Psoas muscle (tissue), 8 donors: ENCODE results near the gene ATOSA. TPM values are rescaled to one million over a fixed set of nuclear protein-coding genes. Genes with fewer than 3 reads are reported as not detected.

Experiments used
- ATAC-seq, 4 donors: fragments of 200-7000 bp; cut with Tn5 transposase; one replicate each; pipeline ENCODE4 v1.9.1; 2020; ENCODE audit warnings: moderate library complexity in 3 of 4, mild to moderate bottlenecking in 2 of 4
- DNase-seq, 2 donors: peaks; one replicate each; pipeline ENCODE4 v3.0.0-alpha.2; 2020
- H3K27ac ChIP-seq: fragments of 200-600 bp; one replicate; pipeline ENCODE4 v1.8.0; 2022
- H3K27me3 ChIP-seq, 3 donors: fragments of 200-600 bp in 1 of 3; one replicate each; pipeline versions ENCODE4 v1.6.1 to v1.8.0; 2013 to 2022; ENCODE audit warnings: low read length in 2 of 3, mild to moderate bottlenecking in 2 of 3, moderate library complexity in 1 of 3; ENCODE audit not compliant: insufficient read depth in 3 of 3
- H3K36me3 ChIP-seq, 2 donors: fragments of 200-600 bp in 1 of 2; one replicate each; pipeline versions ENCODE4 v1.6.1 to v1.8.0; 2013 to 2022; ENCODE audit warnings: low read depth in 1 of 2, mild to moderate bottlenecking in 1 of 2, moderate library complexity in 1 of 2; ENCODE audit not compliant: insufficient read depth in 1 of 2
- H3K4me1 ChIP-seq: fragments of 200-600 bp; one replicate; pipeline ENCODE4 v1.8.0; 2022
- H3K4me3 ChIP-seq: fragments of 200-600 bp; one replicate; pipeline ENCODE4 v1.8.0; 2022; ENCODE audit warnings: mild to moderate bottlenecking
- H3K9me3 ChIP-seq: fragments of 200-600 bp; one replicate; pipeline ENCODE4 v1.8.0; 2022
- WGBS, 3 donors: extraction: QIAGEN DNeasy Blood & Tissue Kit; methylation state at CpG; one replicate each; pipeline versions ENCODE4 v1.1.6 to v1.1.7; 2013; 5-methylcytosine and 5-hydroxymethylcytosine counted together
- intact Hi-C, 2 donors: fragments of 100-400 bp; cut with DNase I; formaldehyde crosslinking; loops; one replicate each; pipeline versions ENCODE4 v1.11.0 to v1.14.2; 2022
- polyA plus RNA-seq, 3 donors: library from polyadenylated mRNA; stranded (reverse); fragments of 200-250 nt; gene quantifications; one replicate each; pipeline ENCODE4 v1.2.3, GENCODE V29; 2013
- total RNA-seq, 4 donors: library from RNA; stranded (reverse); fragmentation: NEBNext Ultra II Directional in 2 of 4; extraction: Animal tissue kit (Norgen Biotek cat#: 25700) in 2 of 4; gene quantifications; one replicate each; pipeline versions ENCODE4 v1.2.1 to v1.2.4, GENCODE V29; 2021 to 2023
- TF ChIP-seq, protein P1 (sequence below): fragments of 200-600 bp; IDR thresholded peaks from one replicate; pipeline ENCODE4 v1.8.0; 2022; ENCODE audit warnings: antibody characterized with exemption
- donor health status: healthy with polysubstance abuse.
- donor health status: DM: no; HTN: no; CAD: no; lungs with moderate emphysema.
- donor health status: Bipolar disorder and iron deficiency.
- donor health status: healthy.
- donor health status: DM: yes; HTN: yes; CAD: no.
- donor health status: DM: no; HTN: no; CAD: no.
- donor health status: DM: no; HTN: no; CAD: no.
- donor health status: DM: yes; HTN: yes; CAD: no.

ATOSA gene
- total and polyA plus RNA-seq, 7 donors = 9.8 to 129 (median 60.3) TPM

DNA sequence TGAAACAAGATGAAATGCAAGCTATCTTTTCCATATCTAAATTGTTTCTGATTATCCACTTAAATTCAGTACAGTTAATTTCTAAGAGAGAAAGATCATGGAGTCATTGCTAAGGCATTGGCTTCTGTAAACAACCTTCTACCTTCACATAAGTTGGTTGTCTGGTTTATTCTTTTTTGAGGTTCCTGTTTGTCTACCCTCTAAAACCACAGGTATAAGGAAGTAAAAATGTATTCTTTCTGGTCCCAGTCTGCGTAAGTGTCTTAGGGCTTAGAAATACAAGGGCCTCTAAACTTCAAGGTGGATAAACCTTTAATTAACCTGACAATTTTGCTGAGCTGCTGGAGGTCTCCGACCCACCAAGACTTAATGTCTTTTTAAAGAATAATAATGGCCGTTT, 3.6 kb upstream of the ATOSA start:
- ATAC-seq (no peak), DNase-seq (no peak)
- H3K4me1 ChIP-seq = peaks cover 12% of the 10 kb centered on the region
- TF ChIP-seq, protein P1, sequence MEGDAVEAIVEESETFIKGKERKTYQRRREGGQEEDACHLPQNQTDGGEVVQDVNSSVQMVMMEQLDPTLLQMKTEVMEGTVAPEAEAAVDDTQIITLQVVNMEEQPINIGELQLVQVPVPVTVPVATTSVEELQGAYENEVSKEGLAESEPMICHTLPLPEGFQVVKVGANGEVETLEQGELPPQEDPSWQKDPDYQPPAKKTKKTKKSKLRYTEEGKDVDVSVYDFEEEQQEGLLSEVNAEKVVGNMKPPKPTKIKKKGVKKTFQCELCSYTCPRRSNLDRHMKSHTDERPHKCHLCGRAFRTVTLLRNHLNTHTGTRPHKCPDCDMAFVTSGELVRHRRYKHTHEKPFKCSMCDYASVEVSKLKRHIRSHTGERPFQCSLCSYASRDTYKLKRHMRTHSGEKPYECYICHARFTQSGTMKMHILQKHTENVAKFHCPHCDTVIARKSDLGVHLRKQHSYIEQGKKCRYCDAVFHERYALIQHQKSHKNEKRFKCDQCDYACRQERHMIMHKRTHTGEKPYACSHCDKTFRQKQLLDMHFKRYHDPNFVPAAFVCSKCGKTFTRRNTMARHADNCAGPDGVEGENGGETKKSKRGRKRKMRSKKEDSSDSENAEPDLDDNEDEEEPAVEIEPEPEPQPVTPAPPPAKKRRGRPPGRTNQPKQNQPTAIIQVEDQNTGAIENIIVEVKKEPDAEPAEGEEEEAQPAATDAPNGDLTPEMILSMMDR = no peak
- H3K27me3 ChIP-seq = no peaks in the 10 kb centered on the region
- WGBS, 3 donors = 83 to 90% (median 85%) methylated on average over 3 of the region's 3 CpGs
- no peaks in the 10 kb centered on the region for H3K36me3 ChIP-seq
- H3K27ac ChIP-seq = no peak overlapping the region
- intact Hi-C loops = loop anchor here (1.0 to 5.0 kb wide), 2 partner anchors 45 to 53 kb away; no protein-coding TSS in a partner anchor
- H3K9me3 ChIP-seq = no peaks in the 10 kb centered on the region
- H3K4me3 ChIP-seq = no peak overlapping the region

DNA sequence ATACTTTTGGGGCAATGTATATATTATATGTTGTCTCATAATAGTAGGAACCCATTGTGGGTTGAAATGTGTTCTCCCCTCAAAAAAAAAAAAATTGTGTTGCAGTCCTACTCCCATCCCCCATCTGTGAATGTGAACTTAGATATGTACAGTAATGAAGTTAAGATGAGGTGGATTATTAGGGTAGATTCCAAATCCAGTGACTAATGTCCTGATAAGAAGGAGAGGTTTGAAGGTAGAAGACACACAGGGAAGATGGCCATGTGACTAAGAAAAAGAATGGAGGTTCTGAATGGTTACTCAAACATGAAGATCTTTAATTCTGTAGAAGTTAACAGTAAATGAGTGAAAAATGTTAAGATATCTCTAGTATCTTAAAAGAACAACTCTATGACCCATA, 3.0 kb upstream of the ATOSA start:
- Histone ChIP-seq H3K4me3 (no peak overlapping the region), H3K4me1 (peaks cover 14% of the 10 kb centered on the region), H3K9me3 (no peaks in the 10 kb centered on the region), H3K36me3 (peaks cover 0 to 4% of the 10 kb centered on the region in 2 donors), H3K27me3 (no peaks in the 10 kb centered on the region), H3K27ac (no peak overlapping the region)
- DNase-seq = no peak
- intact Hi-C loops = loop anchor here in 1 of 2 donors (5.0 kb wide), 1 partner anchor 45 kb away; no protein-coding TSS in a partner anchor
- TF ChIP-seq, protein P1 = no peak
- no peak for ATAC-seq

DNA sequence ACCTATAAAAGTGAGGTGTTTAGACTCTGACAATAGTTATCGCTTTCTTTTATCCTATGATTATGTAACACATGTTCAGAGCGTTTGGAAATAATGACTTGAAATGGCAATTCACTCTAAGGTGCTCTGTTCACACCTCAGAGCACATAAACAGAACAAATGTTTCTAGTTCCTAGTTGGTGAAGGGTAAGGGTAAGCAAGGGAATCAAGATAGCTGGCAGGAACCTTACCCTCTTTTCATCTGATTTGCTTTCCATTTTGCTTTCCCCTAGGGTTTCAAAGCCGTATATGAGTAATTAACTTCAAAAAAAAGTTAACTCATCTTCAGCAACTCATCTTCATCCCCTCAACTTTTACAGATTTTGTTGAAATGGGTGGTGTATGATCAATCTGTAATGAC, 2.3 kb upstream of the ATOSA start:
- TF ChIP-seq, protein P1 = no peak
- H3K4me1 ChIP-seq = peaks cover 22% of the 10 kb centered on the region
- H3K9me3 ChIP-seq = no peaks in the 10 kb centered on the region
- peak overlapping the region; percentile 99 for H3K27ac ChIP-seq
- intact Hi-C loops = loop anchor here in 1 of 2 donors (5.0 kb wide), 1 partner anchor 46 kb away; no protein-coding TSS in a partner anchor
- H3K36me3 ChIP-seq = peaks cover 0 to 12% of the 10 kb centered on the region in 2 donors
- no peak overlapping the region for H3K4me3 ChIP-seq
- DNase-seq = no peak
- no peaks in the 10 kb centered on the region for H3K27me3 ChIP-seq
- 92 to 93% (median 93%) methylated on average over 3 of the region's 3 CpGs for WGBS, 3 donors
- no peak for ATAC-seq

DNA sequence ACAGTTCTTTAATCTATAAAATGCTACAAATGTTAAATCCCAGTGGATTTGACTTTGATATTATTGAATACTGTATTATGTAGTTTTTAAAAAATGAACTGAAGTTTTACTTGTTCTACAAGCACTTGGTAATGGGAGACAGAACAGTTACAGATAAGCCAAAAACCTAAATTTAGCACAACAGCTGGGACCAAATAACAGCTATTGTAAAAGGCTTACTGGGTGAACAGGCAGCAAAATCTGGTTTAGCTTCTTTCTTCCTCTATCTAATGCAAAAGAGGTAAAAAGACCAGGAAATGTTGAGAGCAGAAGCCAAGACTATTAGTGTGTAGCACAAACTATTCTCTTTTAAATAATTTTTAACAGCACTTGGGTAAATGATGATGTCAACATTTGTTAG, 1.6 kb upstream of the ATOSA start:
- DNase-seq (no peak), ATAC-seq (no peak)
- Histone ChIP-seq H3K36me3 (peaks cover 0 to 17% of the 10 kb centered on the region in 2 donors), H3K9me3 (no peaks in the 10 kb centered on the region), H3K4me1 (peaks cover 26% of the 10 kb centered on the region), H3K27ac (peak overlapping the region; percentile 99), H3K4me3 (peak overlapping the region; percentile 93), H3K27me3 (no peaks in the 10 kb centered on the region)
- intact Hi-C loops = loop anchor here in 1 of 2 donors (5.0 kb wide), 1 partner anchor 47 kb away; no protein-coding TSS in a partner anchor
- TF ChIP-seq, protein P1 = no peak

DNA sequence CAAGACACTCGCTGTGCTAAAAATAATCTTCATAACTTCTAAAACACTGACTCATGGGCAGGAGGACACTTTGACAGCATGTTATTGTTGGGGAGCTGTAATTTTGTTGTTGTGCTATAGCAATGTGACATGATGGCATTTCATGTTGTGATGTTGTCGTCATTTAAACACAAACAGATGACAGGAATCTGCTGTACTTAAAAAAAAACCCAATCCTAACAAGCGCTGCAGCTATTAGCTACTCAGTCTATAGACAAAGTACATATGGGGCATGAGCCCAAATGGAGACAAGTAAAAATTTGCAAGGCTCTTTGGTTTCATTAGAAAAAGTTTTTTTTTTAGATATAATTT, 828 bp upstream of the ATOSA start:
- DNase-seq (no peak), ATAC-seq (peak; percentile 31 to 64 (median 42))
- 14 to 17% (median 16%) methylated on average over 3 of the region's 3 CpGs for WGBS, 3 donors
- peaks cover 26% of the 10 kb centered on the region for H3K4me1 ChIP-seq
- H3K27ac ChIP-seq = peak overlapping the region; percentile 99
- intact Hi-C loops = loop anchor here in 1 of 2 donors (5.0 kb wide), 1 partner anchor 47 kb away; no protein-coding TSS in a partner anchor
- no peaks in the 10 kb centered on the region for H3K9me3 ChIP-seq
- H3K4me3 ChIP-seq = peak overlapping the region; percentile 93
- H3K36me3 ChIP-seq = peaks cover 0 to 25% of the 10 kb centered on the region in 2 donors
- no peaks in the 10 kb centered on the region for H3K27me3 ChIP-seq
- TF ChIP-seq, protein P1 = no peak
